ENCODE measurements around the gene SPG7. TPM values are rescaled to one million over a fixed set of nuclear protein-coding genes. Genes with fewer than 3 reads are reported as not detected.
"Not testable (repeated sequence)": the region's sequence is repeated elsewhere in the genome, so short reads cannot be mapped to it uniquely, and the experiment has no call there.

SPG7 gene
- total and polyA plus RNA-seq, 12 donors = 69.8 to 145 (median 101) TPM

GRCh38 chr16:89570342-89570923 is 62.2 kb downstream of the SPG7 start:
- TF ChIP-seq CTCF (IDR thresholded peaks at IDR 0.05) = no peak
- no peak overlapping the region for H3K4me3 ChIP-seq
- ATAC-seq (no peak), DNase-seq (no peak)
- intact Hi-C loops (cut with DNase I) = loop anchor here in 5 of 10 donors (5.0 to 10.0 kb wide), 3 partner anchors 64 to 74 kb away; no protein-coding TSS in a partner anchor
- no peaks in the 10 kb centered on the region for H3K36me3 ChIP-seq
- WGBS, 2 donors = 86 to 89% methylated on average over 30 of the region's 30 CpGs
- H3K9me3 ChIP-seq = no peaks in the 10 kb centered on the region
- H3K4me1 ChIP-seq = peaks cover 20 to 29% (median 23%) of the 10 kb centered on the region in 9 donors
- peaks cover 21 to 69% (median 51%) of the 10 kb centered on the region in 7 donors for H3K27me3 ChIP-seq
- no peak overlapping the region for H3K27ac ChIP-seq

GRCh38 chr16:89570983-89571598 is 62.9 kb downstream of the SPG7 start:
- H3K36me3 ChIP-seq, DNase-seq, H3K27ac ChIP-seq, H3K4me3 ChIP-seq, ATAC-seq, H3K9me3 ChIP-seq: not testable (repeated sequence)
- WGBS, 2 donors = 85 to 89% methylated on average over 22 to 36 of the region's 36 CpGs
- peaks cover 27 to 73% (median 55%) of the 10 kb centered on the region in 7 donors for H3K27me3 ChIP-seq
- intact Hi-C loops (cut with DNase I) = loop anchor here in 5 of 10 donors (5.0 to 10.0 kb wide), 3 partner anchors 64 to 74 kb away; no protein-coding TSS in a partner anchor
- peaks cover 13 to 26% (median 17%) of the 10 kb centered on the region in 9 donors for H3K4me1 ChIP-seq

GRCh38 chr16:89571636-89572035 is 63.4 kb downstream of the SPG7 start:
- WGBS, 2 donors = 86 to 91% methylated on average over 18 of the region's 18 CpGs
- intact Hi-C loops (cut with DNase I) = loop anchor here in 5 of 10 donors (5.0 to 10.0 kb wide), 3 partner anchors 63 to 73 kb away; no protein-coding TSS in a partner anchor
- H3K4me3 ChIP-seq = no peak overlapping the region
- no peak overlapping the region for H3K27ac ChIP-seq
- no peaks in the 10 kb centered on the region for H3K9me3 ChIP-seq
- no peaks in the 10 kb centered on the region for H3K36me3 ChIP-seq
- H3K27me3 ChIP-seq = peaks cover 33 to 79% (median 61%) of the 10 kb centered on the region in 7 donors
- peaks cover 11 to 22% (median 17%) of the 10 kb centered on the region in 9 donors for H3K4me1 ChIP-seq
- no peak for TF ChIP-seq CTCF (IDR thresholded peaks at IDR 0.05)
- DNase-seq = no peak
- ATAC-seq = no peak

GRCh38 chr16:89572073-89572484 is 63.9 kb downstream of the SPG7 start:
- peaks cover 36 to 82% (median 65%) of the 10 kb centered on the region in 7 donors for H3K27me3 ChIP-seq
- DNase-seq (no peak), ATAC-seq (no peak)
- TF ChIP-seq CTCF (IDR thresholded peaks at IDR 0.05) = no peak
- 76 to 79% methylated on average over 14 of the region's 14 CpGs for WGBS, 2 donors
- H3K4me3 ChIP-seq = no peak overlapping the region
- no peaks in the 10 kb centered on the region for H3K9me3 ChIP-seq
- no peaks in the 10 kb centered on the region for H3K36me3 ChIP-seq
- no peak overlapping the region for H3K27ac ChIP-seq
- intact Hi-C loops (cut with DNase I) = loop anchor here in 5 of 10 donors (5.0 to 10.0 kb wide), 3 partner anchors 63 to 73 kb away; no protein-coding TSS in a partner anchor
- peaks cover 11 to 22% (median 17%) of the 10 kb centered on the region in 9 donors for H3K4me1 ChIP-seq
